HEK293 (cell line): ENCODE data around the gene SEMG1.

Source experiments
- CTCF ChIA-PET: fragments of 350-600 bp; formaldehyde crosslinking; extraction: SDS; loops from one replicate; lab custom pipeline; 2021; ENCODE audit warnings: antibody characterized with exemption; lab: Yijun Ruan, JAX
- POLR2A ChIA-PET: fragments of 300-600 bp; formaldehyde crosslinking; extraction: SDS; loops from one replicate; lab custom pipeline; 2020; ENCODE audit warnings: antibody characterized with exemption, inconsistent platforms; lab: Yijun Ruan, JAX
- H3K27ac ChIP-seq: fragments of 200-500 bp; sonication (Bioruptor generic); 2 replicates; pipeline ENCODE4 v1.5.1; 2014; ENCODE audit warnings: low read depth, low read length, control low read depth, inconsistent platforms; ENCODE audit errors: extremely low read depth
- H3K36me3 ChIP-seq, 2 experiments: fragments of 200-500 bp in 1 of 2; sonication (Bioruptor generic) in 1 of 2; 1 replicate in 1 of 2; 2 replicates in 1 of 2; pipeline ENCODE4 v1.5.1; 2014 to 2017; ENCODE audit warnings: inconsistent platforms in 2 of 2, low read length in 2 of 2; ENCODE audit not compliant: control insufficient read depth in 2 of 2, insufficient read depth in 1 of 2
- H3K4me1 ChIP-seq: fragments of 200-500 bp; sonication (Bioruptor generic); 2 replicates; pipeline ENCODE4 v1.5.1; 2014; ENCODE audit warnings: mild to moderate bottlenecking, low read length, inconsistent platforms; ENCODE audit not compliant: control insufficient read depth, insufficient read depth
- H3K4me3 ChIP-seq: 2 replicates; pipeline ENCODE4 v1.5.1; 2011; ENCODE audit warnings: low read depth, mild to moderate bottlenecking, control low read depth, low read length, moderate library complexity
- H3K9me3 ChIP-seq: fragments of 200-500 bp; sonication (Bioruptor generic); 2 replicates; pipeline ENCODE4 v1.5.1; 2014; ENCODE audit warnings: low read depth, low read length, inconsistent platforms; ENCODE audit not compliant: control insufficient read depth, insufficient read depth
- BCL11A ChIP-seq: fragments of 450-650 bp; formaldehyde crosslinking; IDR thresholded peaks from 2 replicates; pipeline ENCODE4 v1.5.1; 2016; ENCODE audit warnings: low read depth, missing biosample characterization, missing genetic modification characterization
- KLF10 ChIP-seq: fragments of 450-650 bp; IDR thresholded peaks from 2 replicates; pipeline ENCODE4 v1.5.1; 2018; ENCODE audit warnings: missing biosample characterization, mild to moderate bottlenecking, missing genetic modification characterization
- KLF16 ChIP-seq: fragments of 450-650 bp; formaldehyde crosslinking; IDR thresholded peaks from 2 replicates; pipeline ENCODE4 v1.5.1; 2017; ENCODE audit warnings: missing biosample characterization, missing genetic modification characterization
- KLF8 ChIP-seq: fragments of 450-650 bp; formaldehyde crosslinking; IDR thresholded peaks from 2 replicates; pipeline ENCODE4 v1.5.1; 2016; ENCODE audit warnings: missing biosample characterization, missing genetic modification characterization
- PRDM4 ChIP-seq: fragments of 450-650 bp; formaldehyde crosslinking; IDR thresholded peaks from 2 replicates; pipeline ENCODE4 v1.5.1; 2017; ENCODE audit warnings: missing biosample characterization, missing genetic modification characterization
- REPIN1 ChIP-seq: fragments of 450-650 bp; formaldehyde crosslinking; IDR thresholded peaks from 2 replicates; pipeline ENCODE4 v1.5.1; 2017; ENCODE audit warnings: missing biosample characterization, missing genetic modification characterization, low read depth
- ZNF140 ChIP-seq: fragments of 450-650 bp; formaldehyde crosslinking; IDR thresholded peaks from 2 replicates; pipeline ENCODE4 v1.5.1; 2016; ENCODE audit warnings: missing biosample characterization, missing genetic modification characterization
- ZNF155 ChIP-seq: fragments of 450-650 bp; formaldehyde crosslinking; IDR thresholded peaks from 2 replicates; pipeline ENCODE4 v1.5.1; 2016; ENCODE audit warnings: missing biosample characterization, missing genetic modification characterization
- ZNF169 ChIP-seq: fragments of 450-650 bp; formaldehyde crosslinking; IDR thresholded peaks from 2 replicates; pipeline ENCODE4 v1.5.1; 2016; ENCODE audit warnings: missing biosample characterization, missing genetic modification characterization
- ZNF202 ChIP-seq: fragments of 450-650 bp; formaldehyde crosslinking; IDR thresholded peaks from 2 replicates; pipeline ENCODE4 v1.5.1; 2016; ENCODE audit warnings: missing biosample characterization, missing genetic modification characterization, borderline replicate concordance
- ZNF221 ChIP-seq: fragments of 450-650 bp; formaldehyde crosslinking; IDR thresholded peaks from 2 replicates; pipeline ENCODE4 v1.5.1; 2017; ENCODE audit warnings: missing biosample characterization, missing genetic modification characterization, borderline replicate concordance
- ZNF302 ChIP-seq: fragments of 450-650 bp; formaldehyde crosslinking; IDR thresholded peaks from 2 replicates; pipeline ENCODE4 v1.5.1; 2016; ENCODE audit warnings: missing biosample characterization, missing genetic modification characterization, low read depth
- ZNF391 ChIP-seq: fragments of 450-650 bp; formaldehyde crosslinking; IDR thresholded peaks from 2 replicates; pipeline ENCODE4 v1.5.1; 2016; ENCODE audit warnings: low read depth, missing biosample characterization, missing genetic modification characterization, borderline replicate concordance
- ZNF404 ChIP-seq: fragments of 450-650 bp; formaldehyde crosslinking; IDR thresholded peaks from 2 replicates; pipeline ENCODE4 v1.5.1; 2017; ENCODE audit warnings: missing biosample characterization, missing genetic modification characterization
- ZNF423 ChIP-seq: fragments of 450-650 bp; formaldehyde crosslinking; IDR thresholded peaks from 2 replicates; pipeline ENCODE4 v1.5.1; 2016; ENCODE audit warnings: missing biosample characterization, missing genetic modification characterization
- ZNF473 ChIP-seq: fragments of 450-650 bp; formaldehyde crosslinking; IDR thresholded peaks from 2 replicates; pipeline ENCODE4 v1.5.1; 2017; ENCODE audit warnings: missing biosample characterization, missing genetic modification characterization
- ZNF561 ChIP-seq: fragments of 450-650 bp; IDR thresholded peaks from 2 replicates; pipeline ENCODE4 v1.5.1; 2018; ENCODE audit warnings: missing biosample characterization, missing genetic modification characterization, borderline replicate concordance
- ZNF585B ChIP-seq: fragments of 450-650 bp; formaldehyde crosslinking; IDR thresholded peaks from 2 replicates; pipeline ENCODE4 v1.5.1; 2016; ENCODE audit warnings: missing biosample characterization, missing genetic modification characterization
- ZNF658 ChIP-seq: fragments of 450-650 bp; formaldehyde crosslinking; IDR thresholded peaks from 2 replicates; pipeline ENCODE4; 2016; ENCODE audit warnings: missing biosample characterization, missing genetic modification characterization
- ZSCAN4 ChIP-seq: fragments of 450-650 bp; formaldehyde crosslinking; IDR thresholded peaks from 2 replicates; pipeline ENCODE4 v1.5.1; 2017; ENCODE audit warnings: missing biosample characterization, missing genetic modification characterization
- ZXDB ChIP-seq: fragments of 450-650 bp; formaldehyde crosslinking; IDR thresholded peaks from 2 replicates; pipeline ENCODE4 v1.5.1; 2016; ENCODE audit warnings: missing biosample characterization, missing genetic modification characterization
- TF ChIP-seq, protein P1 (sequence below): fragments of 450-650 bp; formaldehyde crosslinking; IDR thresholded peaks from 2 replicates; pipeline ENCODE4 v1.5.1; 2016; ENCODE audit warnings: missing biosample characterization, missing genetic modification characterization

The SEMG1 gene

DNA sequence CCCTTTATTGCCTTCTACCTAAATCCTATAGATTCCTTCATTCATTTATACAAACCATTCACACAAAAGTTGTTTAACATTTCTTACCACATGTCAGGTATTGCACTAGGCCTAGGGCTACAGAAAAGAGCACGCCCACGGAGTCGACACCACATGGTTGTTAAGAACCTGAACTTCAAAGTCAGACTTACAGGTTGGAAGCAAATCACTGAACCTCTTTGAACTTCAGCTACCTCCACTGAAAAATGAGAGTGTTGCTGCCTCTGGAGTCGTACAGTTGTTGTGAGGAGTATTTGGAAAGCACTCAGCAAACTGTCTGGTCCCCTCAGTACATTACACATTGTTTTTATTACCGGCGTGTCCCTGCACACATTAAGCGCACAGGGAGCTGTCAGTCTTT lies 50.9 kb downstream of the SEMG1 start:
- ChIA-PET CTCF (no interaction called here), POLR2A (no interaction called here)
- no peak overlapping the region for H3K4me3 ChIP-seq
- no peak overlapping the region for H3K27ac ChIP-seq
- no peaks in the 10 kb centered on the region; the same call in 1 of the 2 replicates for H3K4me1 ChIP-seq
- TF ChIP-seq KLF10 (tag by site-specific recombination) (no peak), ZNF404 (tag by site-specific recombination) (no peak)
- H3K36me3 ChIP-seq, result no peaks in the 10 kb centered on the region
- no peaks in the 10 kb centered on the region for H3K9me3 ChIP-seq

- Histone ChIP-seq H3K4me3 (no peak overlapping the region), H3K9me3 (no peaks in the 10 kb centered on the region), H3K4me1 (no peaks in the 10 kb centered on the region; the same call in 1 of the 2 replicates), H3K27ac (no peak overlapping the region), H3K36me3 (no peaks in the 10 kb centered on the region)
- POLR2A ChIA-PET, result no interaction called here
- CTCF ChIA-PET, result interaction anchor here (0.6 kb wide), 1 partner anchor 220 kb away, joined by 3 read pairs; no protein-coding TSS in a partner anchor
- TF ChIP-seq, protein P1, sequence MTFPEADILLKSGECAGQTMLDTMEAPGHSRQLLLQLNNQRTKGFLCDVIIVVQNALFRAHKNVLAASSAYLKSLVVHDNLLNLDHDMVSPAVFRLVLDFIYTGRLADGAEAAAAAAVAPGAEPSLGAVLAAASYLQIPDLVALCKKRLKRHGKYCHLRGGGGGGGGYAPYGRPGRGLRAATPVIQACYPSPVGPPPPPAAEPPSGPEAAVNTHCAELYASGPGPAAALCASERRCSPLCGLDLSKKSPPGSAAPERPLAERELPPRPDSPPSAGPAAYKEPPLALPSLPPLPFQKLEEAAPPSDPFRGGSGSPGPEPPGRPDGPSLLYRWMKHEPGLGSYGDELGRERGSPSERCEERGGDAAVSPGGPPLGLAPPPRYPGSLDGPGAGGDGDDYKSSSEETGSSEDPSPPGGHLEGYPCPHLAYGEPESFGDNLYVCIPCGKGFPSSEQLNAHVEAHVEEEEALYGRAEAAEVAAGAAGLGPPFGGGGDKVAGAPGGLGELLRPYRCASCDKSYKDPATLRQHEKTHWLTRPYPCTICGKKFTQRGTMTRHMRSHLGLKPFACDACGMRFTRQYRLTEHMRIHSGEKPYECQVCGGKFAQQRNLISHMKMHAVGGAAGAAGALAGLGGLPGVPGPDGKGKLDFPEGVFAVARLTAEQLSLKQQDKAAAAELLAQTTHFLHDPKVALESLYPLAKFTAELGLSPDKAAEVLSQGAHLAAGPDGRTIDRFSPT, result no peak
- TF ChIP-seq BCL11A (tag by site-specific recombination) (no peak), ZNF585B (tag by site-specific recombination) (no peak), ZNF658 (tag by site-specific recombination) (no peak), ZNF561 (tag by site-specific recombination) (no peak), ZNF202 (tag by site-specific recombination) (no peak), ZNF169 (tag by site-specific recombination) (no peak), KLF16 (no peak), REPIN1 (no peak), ZNF155 (tag by site-specific recombination) (no peak), ZNF221 (tag by site-specific recombination) (no peak), PRDM4 (tag by site-specific recombination) (no peak), ZNF140 (tag by site-specific recombination) (no peak), ZXDB (tag by site-specific recombination) (no peak), ZSCAN4 (tag by site-specific recombination) (no peak), ZNF302 (tag by site-specific recombination) (no peak)
These were observed 51.4 kb downstream of the SEMG1 start for GRCh38 chr20:45258259-45258658.

DNA sequence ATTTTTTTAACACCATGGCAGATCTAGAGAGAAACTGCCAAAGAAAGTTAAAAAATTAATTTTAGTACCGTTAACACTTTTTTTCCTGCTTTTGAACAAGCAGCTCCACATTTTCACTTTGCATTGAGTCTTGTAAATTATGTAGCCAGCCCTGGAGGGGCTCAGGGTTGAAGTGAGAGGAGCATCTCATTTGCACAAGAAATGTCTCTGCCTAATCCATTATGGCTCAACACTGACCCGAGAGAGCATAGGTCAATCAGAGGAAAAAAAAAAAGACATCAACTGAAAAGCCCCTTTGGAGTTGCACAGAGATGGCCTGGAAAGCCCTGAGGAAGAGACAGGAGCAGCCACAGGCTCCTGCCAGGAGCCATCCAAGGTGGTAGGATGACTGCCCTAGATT lies 51.8 kb downstream of the SEMG1 start:
- no peak overlapping the region for H3K27ac ChIP-seq
- no peak overlapping the region for H3K4me3 ChIP-seq
- no peaks in the 10 kb centered on the region for H3K36me3 ChIP-seq
- H3K9me3 ChIP-seq, result no peaks in the 10 kb centered on the region
- ChIA-PET CTCF (interaction anchor here (0.6 kb wide), 1 partner anchor 220 kb away, joined by 3 read pairs; no protein-coding TSS in a partner anchor), POLR2A (no interaction called here)
- no peaks in the 10 kb centered on the region; the same call in 1 of the 2 replicates for H3K4me1 ChIP-seq
- no peak for TF ChIP-seq ZNF423 (tag by site-specific recombination)
- TF ChIP-seq ZNF391, result no peak
- no peak for TF ChIP-seq ZNF473
- TF ChIP-seq, protein P1, result no peak
- TF ChIP-seq KLF8 (tag by site-specific recombination), result no peak
- TF ChIP-seq, all 188 proteins: peak for 0
